Measurements from ENCODE around the gene KRT77.

The KRT77 gene

GRCh38 chr12:52669426-52669825 is 33.9 kb downstream of the KRT77 start (continued):
- no peak for TF ChIP-seq PATZ1 (CRISPR knock-in tag; IDR thresholded peaks at IDR 0.05; ENCODE audit: borderline replicate concordance)

DNA sequence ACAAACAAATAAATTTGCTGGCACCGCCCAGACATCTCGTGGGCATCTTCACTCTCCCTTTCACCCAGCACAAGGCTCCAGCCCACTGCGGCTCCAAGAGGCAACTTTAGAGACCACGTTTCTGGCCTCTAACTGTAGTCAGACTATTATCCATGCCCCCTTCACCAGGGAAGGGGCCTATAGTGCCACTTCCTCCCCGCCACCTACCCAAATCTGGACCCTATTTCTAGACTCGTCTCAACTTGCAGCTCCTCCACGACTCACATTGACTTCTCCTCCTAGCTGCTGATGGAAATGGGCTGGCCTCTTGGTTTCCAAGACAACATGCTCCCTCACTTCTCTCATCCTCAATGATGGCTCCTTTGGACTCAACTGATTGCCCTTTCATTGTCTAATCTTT is 35.4 kb downstream of the KRT77 start:
- no peak for TF ChIP-seq SNAI2 (CRISPR knock-in tag; IDR thresholded peaks at IDR 0.05)
- no peak for TF ChIP-seq BACH2 (CRISPR knock-in tag; IDR thresholded peaks at IDR 0.05; ENCODE audit: borderline replicate concordance)
- TF ChIP-seq ARNTL (CRISPR knock-in tag; IDR thresholded peaks at IDR 0.05; ENCODE audit: borderline replicate concordance, low read depth): no peak
- TF ChIP-seq ZFP30 (CRISPR knock-in tag; IDR thresholded peaks at IDR 0.05): no peak
- TF ChIP-seq ISL1 (CRISPR knock-in tag; IDR thresholded peaks at IDR 0.05): no peak
- TF ChIP-seq ZFP3 (CRISPR knock-in tag; IDR thresholded peaks at IDR 0.05): no peak
- TF ChIP-seq CSDC2 (CRISPR knock-in tag; IDR thresholded peaks at IDR 0.05): no peak
- TF ChIP-seq, protein P1, sequence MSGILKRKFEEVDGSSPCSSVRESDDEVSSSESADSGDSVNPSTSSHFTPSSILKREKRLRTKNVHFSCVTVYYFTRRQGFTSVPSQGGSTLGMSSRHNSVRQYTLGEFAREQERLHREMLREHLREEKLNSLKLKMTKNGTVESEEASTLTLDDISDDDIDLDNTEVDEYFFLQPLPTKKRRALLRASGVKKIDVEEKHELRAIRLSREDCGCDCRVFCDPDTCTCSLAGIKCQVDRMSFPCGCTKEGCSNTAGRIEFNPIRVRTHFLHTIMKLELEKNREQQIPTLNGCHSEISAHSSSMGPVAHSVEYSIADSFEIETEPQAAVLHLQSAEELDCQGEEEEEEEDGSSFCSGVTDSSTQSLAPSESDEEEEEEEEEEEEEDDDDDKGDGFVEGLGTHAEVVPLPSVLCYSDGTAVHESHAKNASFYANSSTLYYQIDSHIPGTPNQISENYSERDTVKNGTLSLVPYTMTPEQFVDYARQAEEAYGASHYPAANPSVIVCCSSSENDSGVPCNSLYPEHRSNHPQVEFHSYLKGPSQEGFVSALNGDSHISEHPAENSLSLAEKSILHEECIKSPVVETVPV (CRISPR knock-in tag; IDR thresholded peaks at IDR 0.05): no peak
- TF ChIP-seq TCF4 (CRISPR knock-in tag; IDR thresholded peaks at IDR 0.05; ENCODE audit: borderline replicate concordance): no peak
- no peak for ATAC-seq

GRCh38 chr12:52667509-52667908 is 35.8 kb downstream of the KRT77 start:
- no peak for ATAC-seq
- TF ChIP-seq BACH2 (CRISPR knock-in tag; IDR thresholded peaks at IDR 0.05; ENCODE audit: borderline replicate concordance): no peak
- no peak for TF ChIP-seq ISL1 (CRISPR knock-in tag; IDR thresholded peaks at IDR 0.05)
- no peak for TF ChIP-seq RARB (CRISPR knock-in tag; IDR thresholded peaks at IDR 0.05)
- no peak for TF ChIP-seq ARNTL (CRISPR knock-in tag; IDR thresholded peaks at IDR 0.05; ENCODE audit: borderline replicate concordance, low read depth)
- no peak for TF ChIP-seq ZNF70 (CRISPR knock-in tag; IDR thresholded peaks at IDR 0.05)

- ATAC-seq: no peak
- TF ChIP-seq TOX (CRISPR knock-in tag; IDR thresholded peaks at IDR 0.05; ENCODE audit: borderline replicate concordance) (no peak), SNAI2 (CRISPR knock-in tag; IDR thresholded peaks at IDR 0.05) (no peak), CSDC2 (CRISPR knock-in tag; IDR thresholded peaks at IDR 0.05) (no peak), ZNF565 (CRISPR knock-in tag; conservative IDR thresholded peaks at IDR 0.05; ENCODE audit: low read depth) (no peak), PATZ1 (CRISPR knock-in tag; IDR thresholded peaks at IDR 0.05; ENCODE audit: borderline replicate concordance) (no peak), ZC3H10 (CRISPR knock-in tag; IDR thresholded peaks at IDR 0.05) (no peak), ZFP30 (CRISPR knock-in tag; IDR thresholded peaks at IDR 0.05) (no peak)
- TF ChIP-seq, protein P1 (CRISPR knock-in tag; IDR thresholded peaks at IDR 0.05): no peak
Measured at GRCh38 chr12:52666471-52666870, 36.9 kb downstream of the KRT77 start.

DNA sequence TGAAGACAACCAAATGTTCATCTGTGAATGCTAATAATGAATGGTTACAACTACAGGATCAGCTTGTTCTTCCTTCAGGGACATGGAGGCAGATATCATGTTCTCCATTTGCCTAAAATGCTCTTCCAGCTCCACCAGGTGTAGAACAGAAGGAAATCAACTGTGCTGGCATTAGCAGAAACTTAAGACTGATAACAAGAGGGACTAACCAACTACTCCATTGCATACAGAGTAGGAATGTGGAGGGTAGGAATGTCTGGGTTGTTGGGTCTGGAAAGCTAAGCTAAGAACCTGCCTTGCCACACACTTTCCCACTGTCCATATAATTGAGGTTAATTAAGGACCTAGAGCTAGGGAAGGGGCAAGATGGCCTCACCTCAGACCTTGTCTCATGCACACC is 39.9 kb downstream of the KRT77 start:
- TF ChIP-seq ZNF8 (CRISPR knock-in tag; IDR thresholded peaks at IDR 0.05) (no peak), ZNF565 (CRISPR knock-in tag; conservative IDR thresholded peaks at IDR 0.05; ENCODE audit: low read depth) (no peak), CREB5 (CRISPR knock-in tag; IDR thresholded peaks at IDR 0.05; ENCODE audit: low read depth) (no peak), ZFP30 (CRISPR knock-in tag; IDR thresholded peaks at IDR 0.05) (no peak), ARNTL (CRISPR knock-in tag; IDR thresholded peaks at IDR 0.05; ENCODE audit: borderline replicate concordance, low read depth) (no peak), RARB (CRISPR knock-in tag; IDR thresholded peaks at IDR 0.05) (no peak), ESRRG (CRISPR knock-in tag; IDR thresholded peaks at IDR 0.05) (no peak), TSHZ2 (CRISPR knock-in tag; IDR thresholded peaks at IDR 0.05) (no peak), ZNF70 (CRISPR knock-in tag; IDR thresholded peaks at IDR 0.05) (no peak), ZFP3 (CRISPR knock-in tag; IDR thresholded peaks at IDR 0.05) (no peak), TCF4 (CRISPR knock-in tag; IDR thresholded peaks at IDR 0.05; ENCODE audit: borderline replicate concordance) (no peak)
- ATAC-seq: no peak

Data from SK-N-SH treated with all-trans-retinoic acid at 6 μM for 48 hours (cell line).